Right cardiac atrium (tissue), 5 donors: ENCODE measurements around the gene FLVCR1. TPM values are rescaled to one million over a fixed set of nuclear protein-coding genes. Genes with fewer than 3 reads are reported as not detected.

Source experiments
- ATAC-seq, 2 donors: fragments of 200-7000 bp; cut with Tn5 transposase; one replicate each; pipeline versions ENCODE4 v1.8.0 to v1.9.1; 2020; ENCODE audit warnings: moderate library complexity in 2 of 2, mild to moderate bottlenecking in 1 of 2
- DNase-seq, 3 donors: peaks; one replicate each; pipeline ENCODE4 v3.0.0-alpha.2; 2020
- H3K27ac ChIP-seq: one replicate; pipeline ENCODE4 v1.5.1; 2013; ENCODE audit warnings: mild to moderate bottlenecking, low read length, control low read depth, moderate library complexity
- H3K27me3 ChIP-seq: one replicate; pipeline ENCODE4 v1.6.1; 2013; ENCODE audit not compliant: control insufficient read depth, insufficient read depth
- H3K4me1 ChIP-seq: one replicate; pipeline ENCODE4 v1.6.1; 2013; ENCODE audit warnings: low read length; ENCODE audit not compliant: control insufficient read depth, insufficient read depth
- H3K4me3 ChIP-seq: one replicate; pipeline ENCODE4 v1.5.1; 2013; ENCODE audit warnings: low read length, control low read depth
- H3K9me3 ChIP-seq: one replicate; pipeline ENCODE4 v1.6.1; 2013; ENCODE audit warnings: low read length; ENCODE audit not compliant: control insufficient read depth
- WGBS: extraction: QIAGEN DNeasy Blood & Tissue Kit; methylation state at CpG from one replicate; pipeline ENCODE4 v1.1.7; 2013; 5-methylcytosine and 5-hydroxymethylcytosine counted together
- intact Hi-C, 4 donors: fragments of 100-400 bp; cut with DNase I; formaldehyde crosslinking; loops; one replicate each; pipeline versions ENCODE4 v1.11.0 to v1.14.0; 2022 to 2023
- long read RNA-seq, 4 donors: library from polyadenylated mRNA; unstranded; transcript quantifications; one replicate each; pipeline ENCODE4 v2.0.0, GENCODE V29; 2020 to 2021
- polyA plus RNA-seq: library from polyadenylated mRNA; stranded (reverse); fragments of 200-250 nt; gene quantifications from one replicate; pipeline ENCODE4 v1.2.3, GENCODE V29; 2013
- total RNA-seq, 4 donors: library from RNA; stranded (reverse); fragmentation: NEBNext Ultra II Directional; extraction: Animal tissue kit (Norgen Biotek cat#: 25700); gene quantifications; one replicate each; pipeline ENCODE4 v1.2.1, GENCODE V29; 2021
- donor health status: healthy with polysubstance abuse.
- donor health status: DM: no; HTN: yes; CAD: no.
- donor health status: DM: no; HTN: no; CAD: no.
- donor health status: DM: no; HTN: yes; CAD: no; lungs with severe emphysema.
- donor health status: DM: yes; HTN: yes; CAD: no.

Gene FLVCR1
- 1 to 10 TPM; 2.5 to 4.7 (median 3.3) TPM for total RNA-seq
- 1.1 TPM for polyA plus RNA-seq
- long read RNA-seq, donor 1, full-length matches to known transcripts = 1 of 4 reads
- long read RNA-seq, donor 1, partial matches to known transcripts = 1 of 4 reads
- long read RNA-seq, donor 1, other reads (novel, unspliced or antisense) = 2 of 4 reads
- long read RNA-seq, donor 2, partial matches to known transcripts = 1 of 1 reads
- long read RNA-seq, donor 2, other reads (novel, unspliced or antisense) = 0 of 1 reads
- long read RNA-seq, donor 3, full-length matches to known transcripts = 1 of 2 reads
- long read RNA-seq, donor 3, partial matches to known transcripts = 0 of 2 reads
- long read RNA-seq, donor 3, other reads (novel, unspliced or antisense) = 1 of 2 reads
- long read RNA-seq, donor 4 = 0 reads

GRCh38 chr1:212857992-212858460, at the start of gene FLVCR1:
FLVCR1 (plus strand) TSS chr1:212858275; CDS start chr1:212858453, 178 bp downstream.
- Histone ChIP-seq H3K27me3 (no peaks in the 10 kb centered on the region), H3K4me3 (peak within 1 kb of the TSS; percentile 79), H3K9me3 (no peaks in the 10 kb centered on the region), H3K27ac (peak within 1 kb of the TSS; percentile 75), H3K4me1 (peaks cover 5% of the 10 kb centered on the region)
- peak; percentile 100 for ATAC-seq
- WGBS = under 1% methylated on average over 54 of the region's 54 CpGs
- DNase-seq = peak; percentile 98 to 99 (median 99)
- intact Hi-C loops = no loop called here

DNA sequence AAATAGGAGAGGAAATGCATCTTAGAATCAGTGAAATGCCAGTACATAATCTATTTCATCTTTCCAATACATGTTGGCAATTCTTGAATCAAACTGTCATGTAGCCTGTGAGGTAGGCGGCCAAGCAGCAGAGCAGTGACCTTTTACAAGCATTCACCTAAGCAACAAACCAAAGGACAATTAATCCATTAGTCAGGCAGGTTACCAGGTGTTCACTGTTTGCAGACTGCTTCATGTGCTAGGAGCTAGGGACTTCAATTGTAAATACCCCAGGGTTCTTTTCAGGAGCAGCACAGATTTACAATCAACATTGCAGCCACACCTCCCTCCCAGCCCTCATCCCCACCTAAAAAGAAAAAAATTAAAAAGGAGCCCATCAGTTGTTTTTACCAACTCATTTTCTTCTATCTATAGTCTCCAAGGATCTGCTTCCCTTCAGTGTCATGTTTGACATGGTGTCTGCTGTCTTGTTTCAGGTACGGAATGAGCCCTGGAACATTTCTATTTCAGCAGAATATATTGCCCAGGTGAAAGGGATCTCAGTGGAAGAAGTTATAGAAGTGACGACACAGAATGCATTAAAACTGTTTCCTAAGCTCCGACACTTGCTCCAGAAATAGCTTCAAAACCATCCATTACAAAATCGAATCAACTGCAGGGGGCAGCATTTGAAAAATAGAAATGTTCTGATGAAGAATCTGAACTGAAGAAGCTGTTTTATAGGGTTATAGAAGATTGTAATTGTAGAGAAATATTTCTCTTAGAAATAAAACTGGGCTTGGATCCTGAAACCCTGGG, 43.3 kb upstream of the FLVCR1 start:
- H3K27me3 ChIP-seq = no peaks in the 10 kb centered on the region
- no peak for ATAC-seq
- H3K27ac ChIP-seq = no peak overlapping the region
- intact Hi-C loops = loop anchor here (5.0 to 10.0 kb wide), 4 partner anchors 170 to 183 kb away; no protein-coding TSS in a partner anchor
- H3K4me3 ChIP-seq = no peak overlapping the region
- no peaks in the 10 kb centered on the region for H3K9me3 ChIP-seq
- no peaks in the 10 kb centered on the region for H3K4me1 ChIP-seq
- WGBS = 44% methylated on average over 5 of the region's 5 CpGs
- DNase-seq = no peak

GRCh38 chr1:212816567-212817278, 41.4 kb upstream of the FLVCR1 start:
- Histone ChIP-seq H3K27ac (no peak overlapping the region), H3K4me3 (no peak overlapping the region), H3K4me1 (no peaks in the 10 kb centered on the region), H3K9me3 (no peaks in the 10 kb centered on the region), H3K27me3 (no peaks in the 10 kb centered on the region)
- 81% methylated on average over 3 of the region's 3 CpGs for WGBS
- ATAC-seq (no peak), DNase-seq (no peak)
- intact Hi-C loops = loop anchor here in 3 of 4 donors (5.0 to 10.0 kb wide), 3 partner anchors 168 to 181 kb away; no protein-coding TSS in a partner anchor

- WGBS = 41% methylated on average over 5 of the region's 5 CpGs
- intact Hi-C loops = loop anchor here in 3 of 4 donors (5.0 to 10.0 kb wide), 3 partner anchors 165 to 178 kb away; no protein-coding TSS in a partner anchor
- DNase-seq = no peak
- no peaks in the 10 kb centered on the region for H3K4me1 ChIP-seq
- ATAC-seq = no peak
- no peak overlapping the region for H3K4me3 ChIP-seq
- H3K27ac ChIP-seq = no peak overlapping the region
- H3K27me3 ChIP-seq = no peaks in the 10 kb centered on the region
- H3K9me3 ChIP-seq = no peaks in the 10 kb centered on the region
Observed at GRCh38 chr1:212819726-212820125, 38.3 kb upstream of the FLVCR1 start.

GRCh38 chr1:212820969-212821368, 37.1 kb upstream of the FLVCR1 start:
- no peak for DNase-seq
- Histone ChIP-seq H3K9me3 (peaks cover 2% of the 10 kb centered on the region), H3K27ac (no peak overlapping the region), H3K27me3 (no peaks in the 10 kb centered on the region), H3K4me1 (no peaks in the 10 kb centered on the region), H3K4me3 (no peak overlapping the region)
- no peak for ATAC-seq
- intact Hi-C loops = no loop called here
- 80% methylated on average over 2 of the region's 2 CpGs for WGBS

DNA sequence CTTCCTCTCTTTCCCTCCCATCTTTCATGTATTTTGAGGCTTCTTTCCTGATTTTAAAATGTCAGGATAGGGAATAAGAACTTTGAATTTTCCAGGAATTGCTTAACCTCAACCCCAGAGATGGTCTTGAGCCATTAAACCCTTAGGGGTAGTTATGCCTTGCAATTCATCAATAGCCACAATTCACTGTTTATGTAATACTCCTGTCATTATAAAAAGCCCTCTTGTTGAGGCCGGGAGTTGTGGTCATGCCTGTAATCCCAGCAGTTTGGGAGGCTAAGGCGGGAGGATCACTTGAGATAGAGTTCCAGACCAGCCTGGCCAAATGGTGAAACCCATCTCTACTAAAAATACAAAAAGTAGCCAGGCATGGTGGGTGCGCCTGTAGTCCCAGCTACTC, 35.1 kb upstream of the FLVCR1 start:
- intact Hi-C loops = no loop called here
- Histone ChIP-seq H3K4me1 (no peaks in the 10 kb centered on the region), H3K9me3 (peaks cover 2% of the 10 kb centered on the region), H3K4me3 (no peak overlapping the region), H3K27me3 (no peaks in the 10 kb centered on the region), H3K27ac (no peak overlapping the region)
- DNase-seq (no peak), ATAC-seq (no peak)
- WGBS = 91% methylated on average over 3 of the region's 3 CpGs

GRCh38 chr1:212824201-212824600, 33.9 kb upstream of the FLVCR1 start:
- Histone ChIP-seq H3K9me3 (peaks cover 2% of the 10 kb centered on the region), H3K4me3 (no peak overlapping the region), H3K27me3 (no peaks in the 10 kb centered on the region), H3K4me1 (no peaks in the 10 kb centered on the region), H3K27ac (no peak overlapping the region)
- ATAC-seq = no peak
- WGBS = 97% methylated on average over 16 of the region's 16 CpGs
- intact Hi-C loops = no loop called here
- DNase-seq = no peak

DNA sequence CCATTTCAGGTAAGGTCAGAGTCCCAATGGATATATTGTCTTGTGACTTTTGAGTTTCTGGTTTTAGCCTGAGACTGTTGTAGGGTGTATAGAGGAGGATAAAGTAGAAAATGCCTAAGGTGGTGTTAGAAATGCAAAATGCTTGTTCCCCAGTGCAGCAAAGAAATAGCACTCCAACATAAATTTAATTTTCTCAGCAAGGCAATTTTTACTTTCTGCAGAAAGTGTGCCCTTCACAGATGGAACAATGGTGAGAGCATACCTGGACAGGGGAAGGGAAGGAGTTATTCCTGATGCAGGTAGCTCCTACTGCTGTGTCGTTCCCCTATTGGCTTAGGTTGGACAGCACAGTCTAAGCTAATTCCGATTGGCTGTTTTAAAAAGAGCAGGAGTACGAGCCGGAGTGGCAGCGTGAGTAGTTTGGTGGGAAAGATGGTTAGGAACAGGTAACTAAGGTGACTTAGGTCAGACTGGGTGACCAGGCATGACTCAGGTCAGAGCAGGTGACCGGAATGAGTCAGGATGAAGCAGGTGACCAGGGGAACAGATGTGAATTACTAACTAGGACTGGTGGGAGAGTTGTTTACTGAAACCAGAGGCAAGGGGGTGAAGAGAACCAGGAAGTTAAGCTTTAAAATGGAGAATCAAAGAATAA, 32.1 kb upstream of the FLVCR1 start:
- no peak overlapping the region for H3K4me3 ChIP-seq
- 96% methylated on average over 6 of the region's 6 CpGs for WGBS
- intact Hi-C loops = no loop called here
- no peaks in the 10 kb centered on the region for H3K27me3 ChIP-seq
- ATAC-seq = no peak
- no peaks in the 10 kb centered on the region for H3K4me1 ChIP-seq
- H3K9me3 ChIP-seq = peaks cover 2% of the 10 kb centered on the region
- H3K27ac ChIP-seq = no peak overlapping the region
- DNase-seq = no peak

GRCh38 chr1:212827171-212827776, 30.8 kb upstream of the FLVCR1 start:
- ATAC-seq (no peak), DNase-seq (no peak)
- no peaks in the 10 kb centered on the region for H3K27me3 ChIP-seq
- no peaks in the 10 kb centered on the region for H3K4me1 ChIP-seq
- 96% methylated on average over 4 of the region's 4 CpGs for WGBS
- H3K4me3 ChIP-seq = no peak overlapping the region
- no peak overlapping the region for H3K27ac ChIP-seq
- intact Hi-C loops = no loop called here
- H3K9me3 ChIP-seq = peaks cover 2% of the 10 kb centered on the region

DNA sequence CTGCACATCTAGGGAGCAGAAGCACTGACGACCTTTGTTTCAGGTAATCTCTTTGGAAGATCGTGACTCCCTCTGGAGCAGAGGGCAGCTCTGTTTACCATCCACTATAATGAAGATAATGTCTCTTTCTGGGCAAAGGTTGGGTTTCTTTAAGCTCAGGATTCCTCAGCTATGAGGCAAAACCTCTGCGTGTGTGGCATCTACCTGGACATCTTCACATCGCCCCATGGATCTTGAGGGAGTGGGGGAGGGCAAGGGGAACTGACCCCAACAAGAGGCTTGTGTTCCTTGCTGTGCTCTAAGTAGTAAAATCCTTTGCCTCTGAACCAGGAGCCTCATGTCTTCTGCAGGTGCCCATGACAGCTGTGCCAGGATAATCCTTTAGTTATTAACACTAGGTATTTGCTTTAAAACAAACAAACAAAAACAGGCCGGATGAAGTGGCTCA, 30.2 kb upstream of the FLVCR1 start:
- ATAC-seq = peak in 1 of 2 donors; percentile 33
- Histone ChIP-seq H3K9me3 (peaks cover 2% of the 10 kb centered on the region), H3K27ac (no peak overlapping the region), H3K4me3 (no peak overlapping the region), H3K27me3 (no peaks in the 10 kb centered on the region), H3K4me1 (no peaks in the 10 kb centered on the region)
- WGBS = 90% methylated on average over 5 of the region's 5 CpGs
- DNase-seq = no peak
- intact Hi-C loops = no loop called here
